GM18499 (cell line): ENCODE data around the gene HSPG2.
"Not testable (repeated sequence)": the region's sequence is repeated elsewhere in the genome, so short reads cannot be mapped to it uniquely, and the experiment has no call there.

ENCODE experiments used
- ATAC-seq: cut with Tn5 transposase; IDR thresholded peaks from one replicate; pipeline ENCODE4 v1.9.1; 2021; ENCODE audit warnings: moderate number of reproducible peaks; ENCODE audit not compliant: insufficient read depth, unreplicated experiment

HSPG2 gene

GRCh38 chr1:21937034-21937371 is at the start of gene HSPG2:
Gene HSPG2, minus strand, starts transcription at chr1:21937310. Its CDS starts 93 bp downstream, at chr1:21937217.
- ATAC-seq = no peak

- not testable (repeated sequence) for ATAC-seq
Observed at GRCh38 chr1:21986386-21986785, 49.3 kb upstream of the HSPG2 start.

- ATAC-seq = not testable (repeated sequence)
Observed at GRCh38 chr1:21985893-21986292, 48.8 kb upstream of the HSPG2 start.

GRCh38 chr1:21983539-21983938 is 46.4 kb upstream of the HSPG2 start:
- not testable (repeated sequence) for ATAC-seq

- not testable (repeated sequence) for ATAC-seq
Observed at GRCh38 chr1:21982122-21982521, 45.0 kb upstream of the HSPG2 start.

- ATAC-seq = not testable (repeated sequence)
Observed at GRCh38 chr1:21981253-21981652, 44.1 kb upstream of the HSPG2 start.

- not testable (repeated sequence) for ATAC-seq
Observed at GRCh38 chr1:21980515-21981220, 43.6 kb upstream of the HSPG2 start.

- ATAC-seq = not testable (repeated sequence)
Observed at GRCh38 chr1:21978209-21978608, 41.1 kb upstream of the HSPG2 start.

- ATAC-seq = not testable (repeated sequence)
Observed at GRCh38 chr1:21976703-21977239, 39.7 kb upstream of the HSPG2 start, which contains the start of gene CELA3B. Gene CELA3B, plus strand, starts transcription at chr1:21977022. Its CDS starts 18 bp downstream, at chr1:21977040.

GRCh38 chr1:21975296-21975695 is 38.2 kb upstream of the HSPG2 start:
- not testable (repeated sequence) for ATAC-seq

GRCh38 chr1:21974699-21975098 is 37.6 kb upstream of the HSPG2 start:
- not testable (repeated sequence) for ATAC-seq

GRCh38 chr1:21973948-21974347 is 36.8 kb upstream of the HSPG2 start:
- ATAC-seq = not testable (repeated sequence)

- ATAC-seq = not testable (repeated sequence)
Observed at GRCh38 chr1:21972973-21973441, 35.9 kb upstream of the HSPG2 start.

- ATAC-seq = not testable (repeated sequence)
Observed at GRCh38 chr1:21970523-21970922, 33.4 kb upstream of the HSPG2 start.

GRCh38 chr1:21969066-21969465 is 32.0 kb upstream of the HSPG2 start:
- ATAC-seq = not testable (repeated sequence)

GRCh38 chr1:21967216-21967615 is 30.1 kb upstream of the HSPG2 start:
- not testable (repeated sequence) for ATAC-seq

- no peak for ATAC-seq
Observed at GRCh38 chr1:21966247-21967000, 29.3 kb upstream of the HSPG2 start.

- no peak for ATAC-seq
Observed at GRCh38 chr1:21963477-21964217, 26.5 kb upstream of the HSPG2 start.

- no peak for ATAC-seq
Observed at GRCh38 chr1:21961799-21962198, 24.7 kb upstream of the HSPG2 start.

- no peak for ATAC-seq
Observed at GRCh38 chr1:21961337-21961736, 24.2 kb upstream of the HSPG2 start.
